Kidney (tissue), 14 donors: ENCODE data around the gene ZFP36L2. TPM values are rescaled to one million over a fixed set of nuclear protein-coding genes. Genes with fewer than 3 reads are reported as not detected.

ENCODE experiments used
- DNase-seq, 5 donors: peaks; one replicate each; pipeline ENCODE4 v3.0.0-alpha.2; 2013 to 2020
- FAIRE-seq: peaks from 2 replicates; lab custom pipeline; 2012; peaks lifted over from hg19 to GRCh38; lab: Jason Lieb, UNC
- H3K27ac ChIP-seq, 2 donors: one replicate each; pipeline ENCODE4 v1.7.0; 2013; ENCODE audit warnings: low read depth in 2 of 2, low read length in 2 of 2, inconsistent platforms in 1 of 2
- H3K27me3 ChIP-seq: one replicate; pipeline ENCODE4 v1.7.1; 2013; ENCODE audit warnings: low read length, inconsistent platforms; ENCODE audit not compliant: control insufficient read depth, insufficient read depth
- H3K36me3 ChIP-seq, 3 donors: one replicate each; pipeline versions ENCODE4 v1.7.0 to v1.7.1; 2013; ENCODE audit warnings: low read length in 3 of 3, control low read depth in 1 of 3, inconsistent platforms in 1 of 3; ENCODE audit not compliant: insufficient read depth in 3 of 3, control insufficient read depth in 2 of 3
- H3K4me1 ChIP-seq, 3 donors: one replicate each; pipeline versions ENCODE4 v1.7.0 to v1.7.1; 2013; ENCODE audit warnings: low read length in 3 of 3, inconsistent platforms in 1 of 3, low read depth in 1 of 3; ENCODE audit not compliant: control insufficient read depth in 2 of 3, insufficient read depth in 2 of 3
- H3K4me3 ChIP-seq, 3 donors: one replicate each; pipeline versions ENCODE4 v1.7.0 to v1.8.1; 2013; ENCODE audit warnings: low read length in 3 of 3, control low read depth in 1 of 3, inconsistent platforms in 1 of 3
- H3K9ac ChIP-seq, 3 donors: one replicate each; pipeline versions ENCODE4 v1.7.0 to v1.7.1; 2013; ENCODE audit warnings: low read length in 3 of 3, control low read depth in 1 of 3, inconsistent platforms in 1 of 3
- H3K9me3 ChIP-seq, 3 donors: one replicate each; pipeline versions ENCODE4 v1.7.0 to v1.7.1; 2013; ENCODE audit warnings: low read length in 3 of 3, control low read depth in 1 of 3, inconsistent platforms in 1 of 3; ENCODE audit not compliant: control insufficient read depth in 2 of 3, insufficient read depth in 1 of 3
- intact Hi-C: fragments of 100-400 bp; cut with DNase I; formaldehyde crosslinking; loops from one replicate; pipeline ENCODE4 v1.11.1; 2022
- polyA plus RNA-seq: library from polyadenylated mRNA; stranded (reverse); fragments of 350-450 nt; fragmentation: Illumina TruSeq; extraction: RNeasy Lipid Tissue Mini Kit (QIAGEN cat#74804); gene quantifications from one replicate; pipeline ENCODE4 v1.2.3, GENCODE V29; 2014; ENCODE audit warnings: low read depth, low replicate concordance; ENCODE audit not compliant: insufficient read depth
- total RNA-seq: library from RNA; stranded (reverse); fragmentation: NEBNext Ultra II Directional; extraction: Animal tissue kit (Norgen Biotek cat#: 25700); gene quantifications from one replicate; pipeline ENCODE4 v1.2.1, GENCODE V29; 2021
- TF ChIP-seq, protein P1 (sequence below): IDR thresholded peaks from 3 replicates; pipeline ENCODE4 v1.5.1; 2012; ENCODE audit warnings: mild to moderate bottlenecking, moderate library complexity, borderline replicate concordance; ENCODE audit not compliant: insufficient read depth; ENCODE audit errors: extremely low read depth
- donor health status: control.
- donor health status: control.
- donor health status: control.
- donor health status: control.
- donor health status: control.
- donor health status: DM: yes; HTN: yes; CAD: no.
- donor health status: Normal renal cell carcinoma (clear cell type).

Gene ZFP36L2
- total and polyA plus RNA-seq, 2 donors from 2014 or later, result 35.4 to 247 TPM

- Histone ChIP-seq H3K9ac (no peak overlapping the region), H3K9me3 (no peaks in the 10 kb centered on the region), H3K27me3 (no peaks in the 10 kb centered on the region), H3K4me1 (peaks cover 0 to 8% (median 0%) of the 10 kb centered on the region in 3 donors), H3K4me3 (no peak overlapping the region), H3K36me3 (no peaks in the 10 kb centered on the region), H3K27ac (no peak overlapping the region)
- TF ChIP-seq, protein P1, sequence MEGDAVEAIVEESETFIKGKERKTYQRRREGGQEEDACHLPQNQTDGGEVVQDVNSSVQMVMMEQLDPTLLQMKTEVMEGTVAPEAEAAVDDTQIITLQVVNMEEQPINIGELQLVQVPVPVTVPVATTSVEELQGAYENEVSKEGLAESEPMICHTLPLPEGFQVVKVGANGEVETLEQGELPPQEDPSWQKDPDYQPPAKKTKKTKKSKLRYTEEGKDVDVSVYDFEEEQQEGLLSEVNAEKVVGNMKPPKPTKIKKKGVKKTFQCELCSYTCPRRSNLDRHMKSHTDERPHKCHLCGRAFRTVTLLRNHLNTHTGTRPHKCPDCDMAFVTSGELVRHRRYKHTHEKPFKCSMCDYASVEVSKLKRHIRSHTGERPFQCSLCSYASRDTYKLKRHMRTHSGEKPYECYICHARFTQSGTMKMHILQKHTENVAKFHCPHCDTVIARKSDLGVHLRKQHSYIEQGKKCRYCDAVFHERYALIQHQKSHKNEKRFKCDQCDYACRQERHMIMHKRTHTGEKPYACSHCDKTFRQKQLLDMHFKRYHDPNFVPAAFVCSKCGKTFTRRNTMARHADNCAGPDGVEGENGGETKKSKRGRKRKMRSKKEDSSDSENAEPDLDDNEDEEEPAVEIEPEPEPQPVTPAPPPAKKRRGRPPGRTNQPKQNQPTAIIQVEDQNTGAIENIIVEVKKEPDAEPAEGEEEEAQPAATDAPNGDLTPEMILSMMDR, result no peak
- intact Hi-C loops, result no loop called here
- DNase-seq, result no peak
- FAIRE-seq, result no peak
Measured at GRCh38 chr2:43267381-43267780, 41.0 kb upstream of the ZFP36L2 start.

- Histone ChIP-seq H3K9me3 (no peaks in the 10 kb centered on the region), H3K9ac (no peak overlapping the region), H3K4me1 (peaks cover 0 to 8% (median 0%) of the 10 kb centered on the region in 3 donors), H3K36me3 (no peaks in the 10 kb centered on the region), H3K27ac (no peak overlapping the region), H3K27me3 (no peaks in the 10 kb centered on the region), H3K4me3 (no peak overlapping the region)
- TF ChIP-seq, protein P1, result no peak
- intact Hi-C loops, result no loop called here
- FAIRE-seq (no peak), DNase-seq (peak in 1 of 5 donors; percentile 83)
Measured at GRCh38 chr2:43266711-43267111, 40.3 kb upstream of the ZFP36L2 start.

DNA sequence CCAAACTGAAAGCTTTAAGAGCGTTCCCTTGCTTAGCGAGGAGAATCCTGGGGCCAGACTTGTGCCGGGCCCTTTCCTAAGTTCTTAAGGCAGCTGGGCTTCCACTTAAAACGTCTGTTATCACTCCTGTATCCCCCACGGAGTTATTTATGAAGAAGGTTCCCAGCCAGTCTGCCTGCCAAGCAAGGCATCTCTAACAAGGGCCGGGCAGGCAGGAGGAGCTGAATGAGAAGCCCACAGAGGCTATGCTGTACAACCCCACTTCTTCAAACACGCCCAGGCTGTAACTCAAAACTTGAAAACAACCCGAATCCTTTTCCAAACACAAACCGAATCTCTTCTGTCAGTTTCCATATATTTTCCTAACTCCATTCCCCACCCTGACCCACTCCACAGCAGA lies 39.0 kb upstream of the ZFP36L2 start:
- Histone ChIP-seq H3K4me1 (peaks cover 0 to 8% (median 0%) of the 10 kb centered on the region in 3 donors), H3K27me3 (no peaks in the 10 kb centered on the region), H3K4me3 (no peak overlapping the region), H3K27ac (peak overlapping the region in 1 of 2 donors; percentile 49), H3K36me3 (no peaks in the 10 kb centered on the region), H3K9me3 (no peaks in the 10 kb centered on the region), H3K9ac (no peak overlapping the region)
- TF ChIP-seq, protein P1, result no peak
- FAIRE-seq, result no peak
- DNase-seq, result peak in 3 of 5 donors; percentile 47 to 80 (median 63)
- intact Hi-C loops, result no loop called here

DNA sequence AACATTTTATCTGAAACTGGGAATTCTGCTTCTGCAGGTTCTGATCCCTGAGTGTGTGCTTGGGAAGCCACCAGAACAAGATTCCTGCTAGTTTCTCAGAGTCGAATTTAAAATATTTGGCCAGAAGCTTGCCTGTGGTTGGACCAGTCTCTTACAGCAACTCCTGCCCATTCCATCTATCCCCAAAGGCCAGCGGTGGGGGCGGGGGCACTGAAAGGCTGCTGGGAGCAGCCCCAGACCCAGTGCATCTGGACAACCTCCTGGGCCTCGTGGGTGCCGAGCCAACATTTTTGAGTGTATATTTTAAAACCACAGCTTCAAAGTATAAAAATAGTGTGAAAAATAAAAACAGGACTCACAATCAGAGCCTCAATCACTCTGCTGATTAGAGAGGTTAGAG lies 38.6 kb upstream of the ZFP36L2 start:
- Histone ChIP-seq H3K9me3 (no peaks in the 10 kb centered on the region), H3K36me3 (no peaks in the 10 kb centered on the region), H3K27me3 (no peaks in the 10 kb centered on the region), H3K4me3 (no peak overlapping the region), H3K27ac (no peak overlapping the region), H3K4me1 (peaks cover 0 to 8% (median 0%) of the 10 kb centered on the region in 3 donors), H3K9ac (no peak overlapping the region)
- peak in 1 of 5 donors; percentile 82 for DNase-seq
- TF ChIP-seq, protein P1, result no peak
- no peak for FAIRE-seq
- intact Hi-C loops, result no loop called here
